Neural progenitor cell (in vitro differentiated cells): ENCODE results near the gene P2RX5. TPM values are rescaled to one million over a fixed set of nuclear protein-coding genes. Genes with fewer than 3 reads are reported as not detected.

Source experiments
- DNase-seq: peaks from one replicate; pipeline ENCODE4 v3.0.0-alpha.2; 2016; ENCODE audit warnings: low spot score
- H2AFZ ChIP-seq: fragments of 200-600 bp; sonication (generic); replicated peaks from 2 replicates; pipeline ENCODE4 v1.6.1; 2016; ENCODE audit warnings: antibody characterized with exemption
- H3F3A ChIP-seq: fragments of 200-600 bp; sonication (generic); 2 replicates; pipeline ENCODE4 v1.6.1; 2016; ENCODE audit warnings: antibody characterized with exemption, low read depth
- H3K27ac ChIP-seq: fragments of 200-600 bp; sonication (generic); 2 replicates; pipeline ENCODE4 v1.5.1; 2016; ENCODE audit warnings: mild to moderate bottlenecking
- H3K27me3 ChIP-seq: fragments of 200-600 bp; sonication (generic); 2 replicates; pipeline ENCODE4 v1.6.1; 2016; ENCODE audit warnings: mild to moderate bottlenecking, moderate library complexity
- H3K36me3 ChIP-seq: fragments of 200-600 bp; sonication (generic); 2 replicates; pipeline ENCODE4 v1.5.1; 2016
- H3K4me1 ChIP-seq: fragments of 200-600 bp; sonication (generic); 2 replicates; pipeline ENCODE4 v1.6.1; 2016; ENCODE audit warnings: mixed run types
- H3K4me2 ChIP-seq: fragments of 200-600 bp; sonication (generic); 2 replicates; pipeline ENCODE4 v1.6.1; 2016
- H3K4me3 ChIP-seq: fragments of 200-600 bp; sonication (generic); 2 replicates; pipeline ENCODE4 v1.5.1; 2016
- H3K79me2 ChIP-seq: fragments of 200-600 bp; sonication (generic); 2 replicates; pipeline ENCODE4 v1.6.1; 2016; ENCODE audit warnings: low read depth
- H3K9ac ChIP-seq: fragments of 200-600 bp; sonication (generic); 2 replicates; pipeline ENCODE4 v1.6.1; 2016
- H3K9me3 ChIP-seq: fragments of 200-600 bp; sonication (generic); 2 replicates; pipeline ENCODE4 v1.5.1; 2016; ENCODE audit warnings: low read depth
- H4K20me1 ChIP-seq: fragments of 200-600 bp; sonication (generic); 2 replicates; pipeline ENCODE4 v1.6.1; 2016; ENCODE audit warnings: low read depth
- H3K27ac Mint-ChIP-seq: 3 replicates; pipeline ENCODE4 v1.8.0; 2021; ENCODE audit warnings: mixed read lengths
- H3K27me3 Mint-ChIP-seq: 2 replicates; pipeline ENCODE4 v1.8.0; 2022; ENCODE audit warnings: low read depth, mild to moderate bottlenecking, inconsistent platforms, moderate library complexity, mixed read lengths; ENCODE audit not compliant: insufficient read depth
- H3K36me3 Mint-ChIP-seq: 3 replicates; pipeline ENCODE4 v1.8.0; 2021; ENCODE audit warnings: mixed read lengths
- H3K4me1 Mint-ChIP-seq: 3 replicates; pipeline ENCODE4 v1.8.0; 2021; ENCODE audit warnings: mixed read lengths
- H3K4me3 Mint-ChIP-seq: 3 replicates; pipeline ENCODE4 v1.8.0; 2021; ENCODE audit warnings: mild to moderate bottlenecking, moderate library complexity, mixed read lengths
- H3K9me3 Mint-ChIP-seq: 3 replicates; pipeline ENCODE4 v1.8.0; 2020; ENCODE audit warnings: mixed read lengths
- CTCF ChIP-seq: fragments of 200-600 bp; sonication (generic); IDR thresholded peaks from 2 replicates; pipeline ENCODE4 v1.5.1; 2017; ENCODE audit warnings: antibody characterized with exemption, mild to moderate bottlenecking
- EZH2 ChIP-seq: fragments of 200-600 bp; sonication (generic); IDR thresholded peaks from 2 replicates; pipeline ENCODE4 v1.6.1; 2017; ENCODE audit warnings: antibody characterized with exemption, mild to moderate bottlenecking, moderate library complexity
- EZH2phosphoT487 ChIP-seq: fragments of 200-600 bp; sonication (generic); IDR thresholded peaks from 2 replicates; pipeline ENCODE4 v1.6.1; 2017; ENCODE audit warnings: antibody characterized with exemption
- total RNA-seq: library from RNA; depleted of rRNA; stranded (reverse); fragments of >200 nt; gene quantifications from 2 replicates; pipeline ENCODE4 v1.2.3, GENCODE V29; 2015; ENCODE audit warnings: low replicate concordance

P2RX5 gene
- total RNA-seq, 1 donor from 2014 or later = not detected

- Histone ChIP-seq H3K4me2 (no peak overlapping the region), H3K4me1 (peaks cover 6% of the 10 kb centered on the region), H4K20me1 (peaks cover 6% of the 10 kb centered on the region), H3K36me3 (no peaks in the 10 kb centered on the region), H3K9me3 (no peaks in the 10 kb centered on the region), H3K79me2 (no peaks in the 10 kb centered on the region), H3K27ac (no peak overlapping the region), H3K4me3 (no peak overlapping the region), H3K9ac (no peak overlapping the region), H3K27me3 (peaks cover 38% of the 10 kb centered on the region), H3F3A (no peaks in the 10 kb centered on the region), H2AFZ (no peak overlapping the region)
- Mint-ChIP-seq H3K27me3 (peaks cover 23% of the 10 kb centered on the region), H3K4me1 (no peaks in the 10 kb centered on the region), H3K4me3 (no peak overlapping the region), H3K27ac (no peak overlapping the region), H3K9me3 (peaks cover 8% of the 10 kb centered on the region), H3K36me3 (peaks cover 5% of the 10 kb centered on the region)
- TF ChIP-seq EZH2phosphoT487 = no peak
- TF ChIP-seq EZH2 = no peak
- no peak for TF ChIP-seq CTCF
- no peak for DNase-seq
Observed at GRCh38 chr17:3699951-3700350, 4.0 kb upstream of the P2RX5 start.

GRCh38 chr17:3698139-3698538 lies 2.2 kb upstream of the P2RX5 start:
- H3K27me3 Mint-ChIP-seq = peaks cover 28% of the 10 kb centered on the region
- H3K9ac ChIP-seq = no peak overlapping the region
- no peak overlapping the region for H3K27ac ChIP-seq
- no peak overlapping the region for H3K4me2 ChIP-seq
- H3F3A ChIP-seq = no peaks in the 10 kb centered on the region
- H3K4me3 ChIP-seq = no peak overlapping the region
- peaks cover 8% of the 10 kb centered on the region for H3K9me3 Mint-ChIP-seq
- H3K79me2 ChIP-seq = no peaks in the 10 kb centered on the region
- peaks cover 4% of the 10 kb centered on the region for H3K4me1 Mint-ChIP-seq
- H3K36me3 ChIP-seq = no peaks in the 10 kb centered on the region
- no peak overlapping the region for H3K27ac Mint-ChIP-seq
- H3K4me1 ChIP-seq = peaks cover 11% of the 10 kb centered on the region
- no peaks in the 10 kb centered on the region for H3K9me3 ChIP-seq
- no peak for TF ChIP-seq CTCF
- TF ChIP-seq EZH2phosphoT487 = no peak
- no peak for TF ChIP-seq EZH2
- no peak for DNase-seq
- no peak overlapping the region for H3K4me3 Mint-ChIP-seq
- peaks cover 52% of the 10 kb centered on the region for H3K27me3 ChIP-seq
- no peak overlapping the region for H2AFZ ChIP-seq
- H3K36me3 Mint-ChIP-seq = peaks cover 5% of the 10 kb centered on the region
- peaks cover 12% of the 10 kb centered on the region for H4K20me1 ChIP-seq

GRCh38 chr17:3697103-3697476 lies 1.1 kb upstream of the P2RX5 start:
- Histone ChIP-seq H3K79me2 (no peaks in the 10 kb centered on the region), H3K9ac (no peak overlapping the region), H3F3A (no peaks in the 10 kb centered on the region), H3K27ac (no peak overlapping the region), H3K4me3 (no peak overlapping the region), H4K20me1 (peaks cover 12% of the 10 kb centered on the region), H3K27me3 (peaks cover 52% of the 10 kb centered on the region), H3K4me1 (peaks cover 11% of the 10 kb centered on the region), H3K36me3 (no peaks in the 10 kb centered on the region), H3K9me3 (no peaks in the 10 kb centered on the region), H2AFZ (no peak overlapping the region), H3K4me2 (no peak overlapping the region)
- H3K9me3 Mint-ChIP-seq = peaks cover 6% of the 10 kb centered on the region
- no peak overlapping the region for H3K27ac Mint-ChIP-seq
- H3K36me3 Mint-ChIP-seq = peaks cover 2% of the 10 kb centered on the region
- TF ChIP-seq EZH2phosphoT487 (no peak), EZH2 (no peak), CTCF (no peak)
- peaks cover 4% of the 10 kb centered on the region for H3K4me1 Mint-ChIP-seq
- H3K27me3 Mint-ChIP-seq = peaks cover 31% of the 10 kb centered on the region
- no peak overlapping the region for H3K4me3 Mint-ChIP-seq
- no peak for DNase-seq
